ENCODE measurements around the gene UBXN1. TPM values are rescaled to one million over a fixed set of nuclear protein-coding genes. Genes with fewer than 3 reads are reported as not detected.

Gene UBXN1
- polyA plus RNA-seq, 2 of the 4 experiments (the other 2 are of a cell fraction), result 117 to 120 TPM

DNA sequence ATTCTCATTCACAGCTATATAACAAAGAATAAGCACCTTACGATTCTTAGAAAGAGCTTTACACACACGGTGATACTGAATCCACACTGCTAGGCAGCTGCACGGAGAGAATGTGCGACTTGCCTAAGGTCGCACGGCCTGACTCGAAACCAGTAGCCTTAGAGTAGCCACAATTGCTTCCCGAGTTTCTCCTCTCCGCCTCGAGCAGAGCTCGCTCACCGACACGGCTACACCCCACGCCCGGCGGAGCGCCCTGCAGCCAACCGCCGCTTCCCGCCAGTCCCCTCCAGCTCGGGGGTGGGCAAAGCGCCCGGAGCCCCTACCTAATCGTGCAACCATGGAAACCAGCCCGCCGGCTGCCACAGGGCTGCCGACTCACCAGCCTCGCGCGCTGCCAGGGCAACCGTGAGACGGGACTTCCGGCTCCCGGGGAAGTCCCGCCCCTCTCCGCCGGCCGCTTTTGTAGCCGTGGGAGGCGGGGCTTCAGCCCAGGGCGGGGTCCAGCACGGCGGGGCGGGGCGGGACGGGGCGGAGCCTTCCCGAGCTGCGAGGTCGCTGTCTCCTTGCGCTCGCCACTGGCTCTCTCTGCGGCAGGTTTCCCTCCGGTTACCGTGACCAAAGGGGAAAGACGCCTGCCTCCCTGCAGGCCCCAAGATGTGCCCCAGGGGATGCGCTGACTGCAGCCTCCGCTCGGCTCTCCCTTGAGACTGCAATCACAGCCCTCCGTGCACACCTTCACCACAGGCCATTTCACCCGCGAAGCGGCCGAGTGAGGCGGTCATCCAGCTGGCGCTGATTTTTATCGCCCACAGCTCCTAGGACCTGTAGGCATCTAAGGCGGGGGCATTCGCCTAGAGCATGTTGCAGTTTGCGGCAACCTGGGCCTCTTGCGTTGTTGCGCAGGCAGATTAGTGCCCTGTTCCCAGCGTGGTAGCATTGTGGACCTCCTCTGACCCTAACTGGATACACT lies 27.3 kb upstream of the UBXN1 start:
- DNase-seq (ENCODE audit: low read depth in 1 of 2, low spot score in 1 of 2) (peak; percentile 87 to 90), FAIRE-seq (no peak), ATAC-seq (peak; percentile 73 to 87)
- H3K4me1 ChIP-seq, result peaks cover 26% of the 10 kb centered on the region
- WGBS (ENCODE audit: missing lambda C conversion rate), result 30% methylated on average over 40 of the region's 73 CpGs
- ChIA-PET CTCF (interaction anchor here (0.7 to 5.3 kb wide), 12 partner anchors 12 to 318 kb away, joined by 3 to 39 read pairs (median 5); partner anchors contain the start of genes HNRNPUL2 and TTC9C), POLR2A (interaction anchor here (0.8 to 6.1 kb wide), 11 partner anchors 10 to 293 kb away, joined by 3 to 64 read pairs (median 5); partner anchors contain the start of genes C11orf98, CSKMT, EEF1G and HNRNPUL2)
- peak overlapping the region; percentile 78 for H3K4me2 ChIP-seq
- H3K27ac ChIP-seq, result peak overlapping the region; percentile 80 to 92
- no peaks in the 10 kb centered on the region for H3K9me3 ChIP-seq
- peak overlapping the region; percentile 69 for H3K4me3 ChIP-seq
- TF ChIP-seq, protein P1, sequence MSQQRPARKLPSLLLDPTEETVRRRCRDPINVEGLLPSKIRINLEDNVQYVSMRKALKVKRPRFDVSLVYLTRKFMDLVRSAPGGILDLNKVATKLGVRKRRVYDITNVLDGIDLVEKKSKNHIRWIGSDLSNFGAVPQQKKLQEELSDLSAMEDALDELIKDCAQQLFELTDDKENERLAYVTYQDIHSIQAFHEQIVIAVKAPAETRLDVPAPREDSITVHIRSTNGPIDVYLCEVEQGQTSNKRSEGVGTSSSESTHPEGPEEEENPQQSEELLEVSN (IDR thresholded peaks at IDR 0.05; ENCODE audit: borderline replicate concordance, low read depth), result no peak; the same call in none of the 2 replicates
- TF ChIP-seq CHD4 (IDR thresholded peaks at IDR 0.05; ENCODE audit: borderline replicate concordance) (no peak), HDAC2 (IDR thresholded peaks at IDR 0.05) (no peak), EP300 (IDR thresholded peaks at IDR 0.05) (no peak), GATA3 (IDR thresholded peaks at IDR 0.05; ENCODE audit: borderline replicate concordance) (0 out of 2 replicates have a peak, but pooled peaks have one; percentile 42), RARB (CRISPR knock-in tag; IDR thresholded peaks at IDR 0.05) (no peak), ESRRA (IDR thresholded peaks at IDR 0.05; ENCODE audit: borderline replicate concordance, low read length) (no peak), RNF2 (IDR thresholded peaks at IDR 0.05; ENCODE audit: borderline replicate concordance, low read depth) (no peak), KDM1A (IDR thresholded peaks at IDR 0.05; ENCODE audit: low read depth) (no peak), FOXS1 (CRISPR knock-in tag; IDR thresholded peaks at IDR 0.05) (no peak), POLR2AphosphoS2 (conservative IDR thresholded peaks at IDR 0.05; ENCODE audit: low read length) (no peak), NFE2L2 (conservative IDR thresholded peaks at IDR 0.05; ENCODE audit: low read length) (no peak), ZNF302 (CRISPR knock-in tag; IDR thresholded peaks at IDR 0.05) (no peak), POLR2A (IDR thresholded peaks at IDR 0.05; ENCODE audit: low read length) (peak; percentile 66), TFCP2L1 (CRISPR knock-in tag; IDR thresholded peaks at IDR 0.05) (0 out of 2 replicates have a peak, but pooled peaks have one; percentile 5), MYC (IDR thresholded peaks at IDR 0.05; ENCODE audit: borderline replicate concordance, low read length) (0 out of 2 replicates have a peak, but pooled peaks have one; percentile 40), CHD2 (IDR thresholded peaks at IDR 0.05; ENCODE audit: low read length, partially characterized antibody) (no peak), CBX8 (IDR thresholded peaks at IDR 0.05) (no peak), NR3C1 (IDR thresholded peaks at IDR 0.05) (no peak), TP53 (CRISPR knock-in tag; IDR thresholded peaks at IDR 0.05) (peak; percentile 74; the same call in 1 of the 2 replicates), BHLHE40 (IDR thresholded peaks at IDR 0.05; ENCODE audit: low read depth, low read length) (no peak), CEBPB (IDR thresholded peaks at IDR 0.05) (no peak), FOSB (CRISPR knock-in tag; IDR thresholded peaks at IDR 0.05) (no peak), MAFK (IDR thresholded peaks at IDR 0.05; ENCODE audit: partially characterized antibody) (no peak), RFX5 (IDR thresholded peaks at IDR 0.05) (no peak), HOXB5 (CRISPR knock-in tag; IDR thresholded peaks at IDR 0.05) (no peak)
- TF ChIP-seq, protein P2, sequence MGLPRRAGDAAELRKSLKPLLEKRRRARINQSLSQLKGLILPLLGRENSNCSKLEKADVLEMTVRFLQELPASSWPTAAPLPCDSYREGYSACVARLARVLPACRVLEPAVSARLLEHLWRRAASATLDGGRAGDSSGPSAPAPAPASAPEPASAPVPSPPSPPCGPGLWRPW (IDR thresholded peaks at IDR 0.05), result no peak
- TF ChIP-seq, protein P3, sequence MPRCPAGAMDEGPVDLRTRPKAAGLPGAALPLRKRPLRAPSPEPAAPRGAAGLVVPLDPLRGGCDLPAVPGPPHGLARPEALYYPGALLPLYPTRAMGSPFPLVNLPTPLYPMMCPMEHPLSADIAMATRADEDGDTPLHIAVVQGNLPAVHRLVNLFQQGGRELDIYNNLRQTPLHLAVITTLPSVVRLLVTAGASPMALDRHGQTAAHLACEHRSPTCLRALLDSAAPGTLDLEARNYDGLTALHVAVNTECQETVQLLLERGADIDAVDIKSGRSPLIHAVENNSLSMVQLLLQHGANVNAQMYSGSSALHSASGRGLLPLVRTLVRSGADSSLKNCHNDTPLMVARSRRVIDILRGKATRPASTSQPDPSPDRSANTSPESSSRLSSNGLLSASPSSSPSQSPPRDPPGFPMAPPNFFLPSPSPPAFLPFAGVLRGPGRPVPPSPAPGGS (IDR thresholded peaks at IDR 0.05), result 0 out of 3 replicates have a peak, but pooled peaks have one; percentile 42
- TF ChIP-seq, protein P4, sequence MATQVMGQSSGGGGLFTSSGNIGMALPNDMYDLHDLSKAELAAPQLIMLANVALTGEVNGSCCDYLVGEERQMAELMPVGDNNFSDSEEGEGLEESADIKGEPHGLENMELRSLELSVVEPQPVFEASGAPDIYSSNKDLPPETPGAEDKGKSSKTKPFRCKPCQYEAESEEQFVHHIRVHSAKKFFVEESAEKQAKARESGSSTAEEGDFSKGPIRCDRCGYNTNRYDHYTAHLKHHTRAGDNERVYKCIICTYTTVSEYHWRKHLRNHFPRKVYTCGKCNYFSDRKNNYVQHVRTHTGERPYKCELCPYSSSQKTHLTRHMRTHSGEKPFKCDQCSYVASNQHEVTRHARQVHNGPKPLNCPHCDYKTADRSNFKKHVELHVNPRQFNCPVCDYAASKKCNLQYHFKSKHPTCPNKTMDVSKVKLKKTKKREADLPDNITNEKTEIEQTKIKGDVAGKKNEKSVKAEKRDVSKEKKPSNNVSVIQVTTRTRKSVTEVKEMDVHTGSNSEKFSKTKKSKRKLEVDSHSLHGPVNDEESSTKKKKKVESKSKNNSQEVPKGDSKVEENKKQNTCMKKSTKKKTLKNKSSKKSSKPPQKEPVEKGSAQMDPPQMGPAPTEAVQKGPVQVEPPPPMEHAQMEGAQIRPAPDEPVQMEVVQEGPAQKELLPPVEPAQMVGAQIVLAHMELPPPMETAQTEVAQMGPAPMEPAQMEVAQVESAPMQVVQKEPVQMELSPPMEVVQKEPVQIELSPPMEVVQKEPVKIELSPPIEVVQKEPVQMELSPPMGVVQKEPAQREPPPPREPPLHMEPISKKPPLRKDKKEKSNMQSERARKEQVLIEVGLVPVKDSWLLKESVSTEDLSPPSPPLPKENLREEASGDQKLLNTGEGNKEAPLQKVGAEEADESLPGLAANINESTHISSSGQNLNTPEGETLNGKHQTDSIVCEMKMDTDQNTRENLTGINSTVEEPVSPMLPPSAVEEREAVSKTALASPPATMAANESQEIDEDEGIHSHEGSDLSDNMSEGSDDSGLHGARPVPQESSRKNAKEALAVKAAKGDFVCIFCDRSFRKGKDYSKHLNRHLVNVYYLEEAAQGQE (IDR thresholded peaks at IDR 0.05), result no peak
- TF ChIP-seq, protein P5, sequence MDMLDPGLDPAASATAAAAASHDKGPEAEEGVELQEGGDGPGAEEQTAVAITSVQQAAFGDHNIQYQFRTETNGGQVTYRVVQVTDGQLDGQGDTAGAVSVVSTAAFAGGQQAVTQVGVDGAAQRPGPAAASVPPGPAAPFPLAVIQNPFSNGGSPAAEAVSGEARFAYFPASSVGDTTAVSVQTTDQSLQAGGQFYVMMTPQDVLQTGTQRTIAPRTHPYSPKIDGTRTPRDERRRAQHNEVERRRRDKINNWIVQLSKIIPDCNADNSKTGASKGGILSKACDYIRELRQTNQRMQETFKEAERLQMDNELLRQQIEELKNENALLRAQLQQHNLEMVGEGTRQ (IDR thresholded peaks at IDR 0.05), result no peak
- TF ChIP-seq, protein P6, sequence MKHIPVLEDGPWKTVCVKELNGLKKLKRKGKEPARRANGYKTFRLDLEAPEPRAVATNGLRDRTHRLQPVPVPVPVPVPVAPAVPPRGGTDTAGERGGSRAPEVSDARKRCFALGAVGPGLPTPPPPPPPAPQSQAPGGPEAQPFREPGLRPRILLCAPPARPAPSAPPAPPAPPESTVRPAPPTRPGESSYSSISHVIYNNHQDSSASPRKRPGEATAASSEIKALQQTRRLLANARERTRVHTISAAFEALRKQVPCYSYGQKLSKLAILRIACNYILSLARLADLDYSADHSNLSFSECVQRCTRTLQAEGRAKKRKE (CRISPR knock-in tag; IDR thresholded peaks at IDR 0.05; ENCODE audit: low read depth), result no peak
- TF ChIP-seq, protein P7, sequence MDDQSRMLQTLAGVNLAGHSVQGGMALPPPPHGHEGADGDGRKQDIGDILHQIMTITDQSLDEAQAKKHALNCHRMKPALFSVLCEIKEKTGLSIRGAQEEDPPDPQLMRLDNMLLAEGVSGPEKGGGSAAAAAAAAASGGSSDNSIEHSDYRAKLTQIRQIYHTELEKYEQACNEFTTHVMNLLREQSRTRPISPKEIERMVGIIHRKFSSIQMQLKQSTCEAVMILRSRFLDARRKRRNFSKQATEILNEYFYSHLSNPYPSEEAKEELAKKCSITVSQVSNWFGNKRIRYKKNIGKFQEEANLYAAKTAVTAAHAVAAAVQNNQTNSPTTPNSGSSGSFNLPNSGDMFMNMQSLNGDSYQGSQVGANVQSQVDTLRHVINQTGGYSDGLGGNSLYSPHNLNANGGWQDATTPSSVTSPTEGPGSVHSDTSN (IDR thresholded peaks at IDR 0.05), result peak; percentile 3; the same call in 1 of the 2 replicates

Measured in A549 (cell line).